GM12878 (cell line): ENCODE measurements around the gene SPIN1.

ENCODE experiments used
- ASH2L ChIP-seq: fragments of 300-600, 200-600 bp; sonication (generic); IDR thresholded peaks from 2 replicates; pipeline ENCODE4 v1.6.1; 2017; ENCODE audit warnings: low read depth, mild to moderate bottlenecking, borderline replicate concordance
- BHLHE40 ChIP-seq, 2 experiments: fragments of 450-650 bp in 1 of 2; IDR thresholded peaks; 2 replicates each; pipeline ENCODE4 v1.6.1; 2011 to 2017; ENCODE audit warnings: low read depth in 2 of 2, borderline replicate concordance in 1 of 2, improper control_type of control experiment in 1 of 2, low read length in 1 of 2, mild to moderate bottlenecking in 1 of 2
- EZH2 ChIP-seq: IDR thresholded peaks from 2 replicates; pipeline ENCODE4 v1.6.1; 2012; ENCODE audit warnings: low read depth, mild to moderate bottlenecking, control low read depth, inconsistent platforms, low read length, borderline replicate concordance; ENCODE audit not compliant: control insufficient read depth
- NR2C1 ChIP-seq: fragments of 450-650 bp; IDR thresholded peaks from 2 replicates; pipeline ENCODE4 v1.6.1; 2017; ENCODE audit warnings: antibody characterized with exemption, mild to moderate bottlenecking, moderate library complexity
- POLR2A ChIP-seq: IDR thresholded peaks from 2 replicates; pipeline ENCODE4 v1.6.1; 2011; ENCODE audit warnings: low read depth, mild to moderate bottlenecking, low read length
- REST ChIP-seq: IDR thresholded peaks from 2 replicates; pipeline ENCODE4 v1.6.1; 2012; ENCODE audit warnings: mild to moderate bottlenecking, low read depth, low read length
- TF ChIP-seq, protein P1 (sequence below), 3 experiments: IDR thresholded peaks in 2 of 3; conservative IDR thresholded peaks in 1 of 3; 2 replicates each; pipeline ENCODE4 v1.5.1; 2011; ENCODE audit warnings: low read depth in 3 of 3, low read length in 3 of 3, mild to moderate bottlenecking in 3 of 3, control low read depth in 2 of 3, moderate library complexity in 2 of 3, inconsistent platforms in 1 of 3, mixed read lengths in 1 of 3; ENCODE audit not compliant: control insufficient read depth in 2 of 3, insufficient read depth in 1 of 3; ENCODE audit errors: extremely low read depth in 1 of 3
- TF ChIP-seq, protein P2 (sequence below): fragments of 450-650 bp; IDR thresholded peaks from 2 replicates; pipeline ENCODE4 v1.6.1; 2017; ENCODE audit warnings: antibody characterized with exemption, mild to moderate bottlenecking, moderate library complexity
- TF ChIP-seq, protein P3 (sequence below): IDR thresholded peaks from 2 replicates; pipeline ENCODE4 v1.6.1; 2011; ENCODE audit warnings: borderline replicate concordance, low read depth, mild to moderate bottlenecking, moderate library complexity, low read length; ENCODE audit not compliant: insufficient read depth, poor library complexity, severe bottlenecking

DNA sequence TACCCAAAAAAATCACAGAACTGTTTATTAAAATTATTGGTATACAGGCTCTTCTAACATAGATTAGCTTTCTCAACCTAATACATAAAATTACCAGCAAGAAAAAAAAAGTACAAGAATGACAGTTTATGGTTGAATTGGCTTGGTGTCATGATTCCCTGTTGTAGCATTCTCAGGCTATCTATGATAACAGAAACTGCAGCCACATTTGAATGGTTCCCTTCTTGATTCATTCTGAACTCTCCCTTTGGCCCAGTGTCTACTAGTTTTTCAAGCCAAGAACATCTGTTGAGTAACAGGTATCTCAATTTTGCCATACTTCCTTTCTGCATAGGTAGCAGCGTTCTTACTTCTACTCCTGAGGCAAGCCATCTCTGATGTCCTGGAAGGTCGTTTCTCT lies 3.0 kb downstream of the SPIN1 start:
- TF ChIP-seq EZH2: no peak
- TF ChIP-seq ASH2L: no peak
- no peak for TF ChIP-seq BHLHE40 (IDR thresholded peaks at IDR 0.05; ENCODE audit: borderline replicate concordance in 1 of 2, low read depth in 2 of 2, low read length in 1 of 2)
- no peak for TF ChIP-seq REST
- TF ChIP-seq, protein P1, sequence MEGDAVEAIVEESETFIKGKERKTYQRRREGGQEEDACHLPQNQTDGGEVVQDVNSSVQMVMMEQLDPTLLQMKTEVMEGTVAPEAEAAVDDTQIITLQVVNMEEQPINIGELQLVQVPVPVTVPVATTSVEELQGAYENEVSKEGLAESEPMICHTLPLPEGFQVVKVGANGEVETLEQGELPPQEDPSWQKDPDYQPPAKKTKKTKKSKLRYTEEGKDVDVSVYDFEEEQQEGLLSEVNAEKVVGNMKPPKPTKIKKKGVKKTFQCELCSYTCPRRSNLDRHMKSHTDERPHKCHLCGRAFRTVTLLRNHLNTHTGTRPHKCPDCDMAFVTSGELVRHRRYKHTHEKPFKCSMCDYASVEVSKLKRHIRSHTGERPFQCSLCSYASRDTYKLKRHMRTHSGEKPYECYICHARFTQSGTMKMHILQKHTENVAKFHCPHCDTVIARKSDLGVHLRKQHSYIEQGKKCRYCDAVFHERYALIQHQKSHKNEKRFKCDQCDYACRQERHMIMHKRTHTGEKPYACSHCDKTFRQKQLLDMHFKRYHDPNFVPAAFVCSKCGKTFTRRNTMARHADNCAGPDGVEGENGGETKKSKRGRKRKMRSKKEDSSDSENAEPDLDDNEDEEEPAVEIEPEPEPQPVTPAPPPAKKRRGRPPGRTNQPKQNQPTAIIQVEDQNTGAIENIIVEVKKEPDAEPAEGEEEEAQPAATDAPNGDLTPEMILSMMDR (IDR thresholded peaks at IDR 0.05 in 2 of 3, conservative IDR thresholded peaks at IDR 0.05 in 1 of 3; ENCODE audit: control insufficient read depth in 2 of 3, extremely low read depth in 1 of 3, insufficient read depth in 1 of 3, low read depth in 3 of 3, low read length in 3 of 3): no peak
- TF ChIP-seq NR2C1: no peak
- no peak for TF ChIP-seq POLR2A
- TF ChIP-seq, protein P2, sequence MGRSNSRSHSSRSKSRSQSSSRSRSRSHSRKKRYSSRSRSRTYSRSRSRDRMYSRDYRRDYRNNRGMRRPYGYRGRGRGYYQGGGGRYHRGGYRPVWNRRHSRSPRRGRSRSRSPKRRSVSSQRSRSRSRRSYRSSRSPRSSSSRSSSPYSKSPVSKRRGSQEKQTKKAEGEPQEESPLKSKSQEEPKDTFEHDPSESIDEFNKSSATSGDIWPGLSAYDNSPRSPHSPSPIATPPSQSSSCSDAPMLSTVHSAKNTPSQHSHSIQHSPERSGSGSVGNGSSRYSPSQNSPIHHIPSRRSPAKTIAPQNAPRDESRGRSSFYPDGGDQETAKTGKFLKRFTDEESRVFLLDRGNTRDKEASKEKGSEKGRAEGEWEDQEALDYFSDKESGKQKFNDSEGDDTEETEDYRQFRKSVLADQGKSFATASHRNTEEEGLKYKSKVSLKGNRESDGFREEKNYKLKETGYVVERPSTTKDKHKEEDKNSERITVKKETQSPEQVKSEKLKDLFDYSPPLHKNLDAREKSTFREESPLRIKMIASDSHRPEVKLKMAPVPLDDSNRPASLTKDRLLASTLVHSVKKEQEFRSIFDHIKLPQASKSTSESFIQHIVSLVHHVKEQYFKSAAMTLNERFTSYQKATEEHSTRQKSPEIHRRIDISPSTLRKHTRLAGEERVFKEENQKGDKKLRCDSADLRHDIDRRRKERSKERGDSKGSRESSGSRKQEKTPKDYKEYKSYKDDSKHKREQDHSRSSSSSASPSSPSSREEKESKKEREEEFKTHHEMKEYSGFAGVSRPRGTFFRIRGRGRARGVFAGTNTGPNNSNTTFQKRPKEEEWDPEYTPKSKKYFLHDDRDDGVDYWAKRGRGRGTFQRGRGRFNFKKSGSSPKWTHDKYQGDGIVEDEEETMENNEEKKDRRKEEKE: no peak
- TF ChIP-seq, protein P3, sequence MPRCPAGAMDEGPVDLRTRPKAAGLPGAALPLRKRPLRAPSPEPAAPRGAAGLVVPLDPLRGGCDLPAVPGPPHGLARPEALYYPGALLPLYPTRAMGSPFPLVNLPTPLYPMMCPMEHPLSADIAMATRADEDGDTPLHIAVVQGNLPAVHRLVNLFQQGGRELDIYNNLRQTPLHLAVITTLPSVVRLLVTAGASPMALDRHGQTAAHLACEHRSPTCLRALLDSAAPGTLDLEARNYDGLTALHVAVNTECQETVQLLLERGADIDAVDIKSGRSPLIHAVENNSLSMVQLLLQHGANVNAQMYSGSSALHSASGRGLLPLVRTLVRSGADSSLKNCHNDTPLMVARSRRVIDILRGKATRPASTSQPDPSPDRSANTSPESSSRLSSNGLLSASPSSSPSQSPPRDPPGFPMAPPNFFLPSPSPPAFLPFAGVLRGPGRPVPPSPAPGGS: no peak
